ENCODE results near the gene EXD2. TPM values are rescaled to one million over a fixed set of nuclear protein-coding genes. Genes with fewer than 3 reads are reported as not detected.

EXD2 gene
- polyA plus RNA-seq, 1 experiment, result 16.7 TPM

- no peak overlapping the region for H3K4me3 ChIP-seq (ENCODE audit: low read depth, low read length)
- no peak overlapping the region for H3K27ac ChIP-seq (ENCODE audit: low read depth, low read length)
- CTCF ChIA-PET, result interaction anchor here (3.2 kb wide), 1 partner anchor 11 kb away, joined by 17 read pairs; no protein-coding TSS in a partner anchor
- TF ChIP-seq, protein P1, sequence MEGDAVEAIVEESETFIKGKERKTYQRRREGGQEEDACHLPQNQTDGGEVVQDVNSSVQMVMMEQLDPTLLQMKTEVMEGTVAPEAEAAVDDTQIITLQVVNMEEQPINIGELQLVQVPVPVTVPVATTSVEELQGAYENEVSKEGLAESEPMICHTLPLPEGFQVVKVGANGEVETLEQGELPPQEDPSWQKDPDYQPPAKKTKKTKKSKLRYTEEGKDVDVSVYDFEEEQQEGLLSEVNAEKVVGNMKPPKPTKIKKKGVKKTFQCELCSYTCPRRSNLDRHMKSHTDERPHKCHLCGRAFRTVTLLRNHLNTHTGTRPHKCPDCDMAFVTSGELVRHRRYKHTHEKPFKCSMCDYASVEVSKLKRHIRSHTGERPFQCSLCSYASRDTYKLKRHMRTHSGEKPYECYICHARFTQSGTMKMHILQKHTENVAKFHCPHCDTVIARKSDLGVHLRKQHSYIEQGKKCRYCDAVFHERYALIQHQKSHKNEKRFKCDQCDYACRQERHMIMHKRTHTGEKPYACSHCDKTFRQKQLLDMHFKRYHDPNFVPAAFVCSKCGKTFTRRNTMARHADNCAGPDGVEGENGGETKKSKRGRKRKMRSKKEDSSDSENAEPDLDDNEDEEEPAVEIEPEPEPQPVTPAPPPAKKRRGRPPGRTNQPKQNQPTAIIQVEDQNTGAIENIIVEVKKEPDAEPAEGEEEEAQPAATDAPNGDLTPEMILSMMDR (IDR thresholded peaks at IDR 0.05; ENCODE audit: low read depth, low read length), result no peak
- DNase-seq (ENCODE audit: low read depth, low spot score), result no peak
- POLR2A ChIA-PET, result no interaction called here
- H3K27me3 ChIP-seq (ENCODE audit: control insufficient read depth, insufficient read depth, low read length), result no peaks in the 10 kb centered on the region
- no peaks in the 10 kb centered on the region for H3K9me3 ChIP-seq (ENCODE audit: control insufficient read depth, insufficient read depth, low read length)
Observed at GRCh38 chr14:69231486-69231885, 40.2 kb downstream of the EXD2 start.

- CTCF ChIA-PET, result interaction anchor here (1.5 to 3.2 kb wide), 2 partner anchors 10 to 103 kb away, joined by 8 to 17 read pairs; no protein-coding TSS in a partner anchor
- H3K27ac ChIP-seq (ENCODE audit: low read depth, low read length), result no peak overlapping the region
- no peak overlapping the region for H3K4me3 ChIP-seq (ENCODE audit: low read depth, low read length)
- no peaks in the 10 kb centered on the region for H3K9me3 ChIP-seq (ENCODE audit: control insufficient read depth, insufficient read depth, low read length)
- DNase-seq (ENCODE audit: low read depth, low spot score), result no peak
- TF ChIP-seq, protein P1 (IDR thresholded peaks at IDR 0.05; ENCODE audit: low read depth, low read length), result no peak
- POLR2A ChIA-PET, result no interaction called here
- no peaks in the 10 kb centered on the region for H3K27me3 ChIP-seq (ENCODE audit: control insufficient read depth, insufficient read depth, low read length)
Observed at GRCh38 chr14:69232388-69232787, 41.1 kb downstream of the EXD2 start.

DNA sequence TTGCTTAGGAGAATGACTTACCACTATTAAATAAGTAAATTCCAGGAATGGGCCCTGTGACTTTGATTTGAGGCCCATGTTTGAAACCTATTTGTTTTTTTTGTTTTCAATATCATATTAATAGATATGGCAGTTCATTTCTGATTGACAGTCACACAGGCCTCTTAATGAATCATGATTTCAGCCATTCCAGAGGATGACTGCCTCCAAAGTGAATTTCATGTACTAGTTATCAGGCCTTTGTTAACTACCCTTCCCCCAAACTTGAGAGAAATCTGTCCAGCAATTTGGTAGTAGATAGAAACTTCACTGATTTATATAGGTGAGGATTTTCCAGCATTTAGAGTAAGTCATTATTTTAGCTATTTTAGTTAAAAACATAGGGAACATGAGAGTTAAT, 42.8 kb downstream of the EXD2 start:
- no peaks in the 10 kb centered on the region for H3K27me3 ChIP-seq (ENCODE audit: control insufficient read depth, insufficient read depth, low read length)
- H3K27ac ChIP-seq (ENCODE audit: low read depth, low read length), result no peak overlapping the region
- DNase-seq (ENCODE audit: low read depth, low spot score), result no peak
- POLR2A ChIA-PET, result no interaction called here
- CTCF ChIA-PET, result interaction anchor here (0.6 to 1.9 kb wide), 2 partner anchors 105 to 1351 kb away, joined by 3 to 8 read pairs; no protein-coding TSS in a partner anchor
- H3K4me3 ChIP-seq (ENCODE audit: low read depth, low read length), result no peak overlapping the region
- TF ChIP-seq, protein P1 (IDR thresholded peaks at IDR 0.05; ENCODE audit: low read depth, low read length), result no peak
- H3K9me3 ChIP-seq (ENCODE audit: control insufficient read depth, insufficient read depth, low read length), result no peaks in the 10 kb centered on the region

GRCh38 chr14:69235708-69236107, 44.4 kb downstream of the EXD2 start:
- H3K9me3 ChIP-seq (ENCODE audit: control insufficient read depth, insufficient read depth, low read length), result no peaks in the 10 kb centered on the region
- no peak overlapping the region for H3K27ac ChIP-seq (ENCODE audit: low read depth, low read length)
- no peaks in the 10 kb centered on the region for H3K27me3 ChIP-seq (ENCODE audit: control insufficient read depth, insufficient read depth, low read length)
- no peak overlapping the region for H3K4me3 ChIP-seq (ENCODE audit: low read depth, low read length)
- CTCF ChIA-PET, result interaction anchor here (0.6 to 1.9 kb wide), 4 partner anchors 9 to 372 kb away, joined by 3 to 8 read pairs (median 6); no protein-coding TSS in a partner anchor
- no peak for DNase-seq (ENCODE audit: low read depth, low spot score)
- TF ChIP-seq, protein P1 (IDR thresholded peaks at IDR 0.05; ENCODE audit: low read depth, low read length), result no peak
- POLR2A ChIA-PET, result no interaction called here

GRCh38 chr14:69237142-69237541, 45.8 kb downstream of the EXD2 start:
- TF ChIP-seq, protein P1 (IDR thresholded peaks at IDR 0.05; ENCODE audit: low read depth, low read length), result no peak
- Histone ChIP-seq H3K27ac (ENCODE audit: low read depth, low read length) (no peak overlapping the region), H3K9me3 (ENCODE audit: control insufficient read depth, insufficient read depth, low read length) (no peaks in the 10 kb centered on the region), H3K27me3 (ENCODE audit: control insufficient read depth, insufficient read depth, low read length) (no peaks in the 10 kb centered on the region), H3K4me3 (ENCODE audit: low read depth, low read length) (no peak overlapping the region)
- CTCF ChIA-PET, result interaction anchor here (1.5 kb wide), 1 partner anchor 224 kb away, joined by 3 read pairs; no protein-coding TSS in a partner anchor
- no peak for DNase-seq (ENCODE audit: low read depth, low spot score)
- POLR2A ChIA-PET, result interaction anchor here (0.5 kb wide), 1 partner anchor 381 kb away, joined by 6 read pairs; no protein-coding TSS in a partner anchor

Measured in AG04450 (cell line).